Esophagus squamous epithelium (tissue), 5 donors: ENCODE results near the gene PRR18. TPM values are rescaled to one million over a fixed set of nuclear protein-coding genes. Genes with fewer than 3 reads are reported as not detected.

Source experiments
- DNase-seq: peaks from one replicate; lab custom pipeline; 2025; lab: John Stamatoyannopoulos, UW
- H3K27ac ChIP-seq, 4 donors: fragments of 200-600 bp; sonication (generic); one replicate each; pipeline ENCODE4 v1.5.1; 2016 to 2019; ENCODE audit warnings: mild to moderate bottlenecking in 1 of 4
- H3K27me3 ChIP-seq, 4 donors: fragments of 200-600 bp; sonication (generic); 1 replicate in 3 of 4; 2 replicates in 1 of 4; pipeline versions ENCODE4 v1.5.1 to v1.6.0; 2017 to 2021; ENCODE audit warnings: antibody characterized with exemption in 1 of 4
- H3K36me3 ChIP-seq, 3 donors: fragments of 200-600 bp; sonication (generic); one replicate each; pipeline ENCODE4 v1.5.1; 2016 to 2019
- H3K4me1 ChIP-seq, 3 donors: fragments of 200-600 bp; sonication (generic); one replicate each; pipeline ENCODE4 v1.5.1; 2017 to 2019
- H3K4me3 ChIP-seq, 4 donors: fragments of 200-600 bp; sonication (generic); 1 replicate in 3 of 4; 2 replicates in 1 of 4; pipeline ENCODE4 v1.5.1; 2016 to 2019; ENCODE audit warnings: mild to moderate bottlenecking in 2 of 4, moderate library complexity in 1 of 4
- H3K9me3 ChIP-seq, 3 donors: fragments of 200-600 bp; sonication (generic); one replicate each; pipeline ENCODE4 v1.5.1; 2016 to 2019
- CTCF ChIP-seq, 6 experiments: fragments of 450-650 bp in 4 of 6; fragments of 200-600 bp in 2 of 6; sonication (generic) in 2 of 6; IDR thresholded peaks; one replicate each; pipeline ENCODE4 v1.5.1; 2016 to 2019; ENCODE audit warnings: antibody characterized with exemption in 6 of 6, mild to moderate bottlenecking in 4 of 6, moderate library complexity in 4 of 6
- POLR2A ChIP-seq, 4 donors: fragments of 450-650 bp; IDR thresholded peaks; one replicate each; pipeline ENCODE4 v1.6.1; 2017; ENCODE audit warnings: antibody characterized with exemption in 4 of 4, mild to moderate bottlenecking in 4 of 4, moderate library complexity in 3 of 4
- WGBS, 2 donors: methylation state at CpG; one replicate each; pipeline ENCODE4 v1.1.5; 2018; 5-methylcytosine and 5-hydroxymethylcytosine counted together
- intact Hi-C: fragments of 100-400 bp; cut with DNase I; formaldehyde crosslinking; loops from one replicate; pipeline ENCODE4 v1.15.0; 2022
- total RNA-seq, 4 donors: library from RNA; depleted of rRNA; stranded (reverse); fragments of >200 nt; gene quantifications; one replicate each; pipeline ENCODE4 v1.1.0, GENCODE V29; 2016
- donor health status: DM: yes; HTN: yes; CAD: no.

The PRR18 gene
- total RNA-seq, 4 donors from 2014 or later: not detected

- H3K9me3 ChIP-seq: no peaks in the 10 kb centered on the region
- H3K4me3 ChIP-seq: no peak overlapping the region
- no peak overlapping the region for H3K27ac ChIP-seq
- WGBS, 2 donors: 77 to 79% methylated on average over 23 of the region's 23 CpGs
- peaks cover 0 to 50% (median 4%) of the 10 kb centered on the region in 3 donors for H3K36me3 ChIP-seq
- no peaks in the 10 kb centered on the region for H3K27me3 ChIP-seq
- H3K4me1 ChIP-seq: peaks cover under 1 to 59% (median 2%) of the 10 kb centered on the region in 3 donors
- TF ChIP-seq POLR2A (IDR thresholded peaks at IDR 0.05) (no peak), CTCF (IDR thresholded peaks at IDR 0.05) (no peak)
- no peak for DNase-seq
- intact Hi-C loops: no loop called here
Observed at GRCh38 chr6:166333172-166333995, 25.2 kb upstream of the PRR18 start.

GRCh38 chr6:166331503-166332415, 23.6 kb upstream of the PRR18 start:
- no peak overlapping the region for H3K27ac ChIP-seq
- peaks cover 0 to 53% (median 0%) of the 10 kb centered on the region in 3 donors for H3K36me3 ChIP-seq
- no peaks in the 10 kb centered on the region for H3K9me3 ChIP-seq
- peaks cover 0 to 46% (median 0%) of the 10 kb centered on the region in 3 donors for H3K4me1 ChIP-seq
- H3K4me3 ChIP-seq: no peak overlapping the region
- H3K27me3 ChIP-seq: no peaks in the 10 kb centered on the region
- TF ChIP-seq POLR2A (IDR thresholded peaks at IDR 0.05) (no peak), CTCF (IDR thresholded peaks at IDR 0.05) (no peak)
- intact Hi-C loops: no loop called here
- 75 to 82% methylated on average over 13 of the region's 13 CpGs for WGBS, 2 donors
- DNase-seq: no peak

GRCh38 chr6:166330612-166331011, 22.4 kb upstream of the PRR18 start:
- Histone ChIP-seq H3K27me3 (no peaks in the 10 kb centered on the region), H3K27ac (no peak overlapping the region), H3K9me3 (no peaks in the 10 kb centered on the region), H3K36me3 (peaks cover 0 to 53% (median 0%) of the 10 kb centered on the region in 3 donors), H3K4me1 (peaks cover 0 to 41% (median 0%) of the 10 kb centered on the region in 3 donors), H3K4me3 (no peak overlapping the region)
- 59 to 65% methylated on average over 2 to 11 of the region's 11 CpGs for whole genome bisulfite sequencing, 2 donors
- intact Hi-C loops: no loop called here
- DNase-seq: no peak
- TF ChIP-seq CTCF (IDR thresholded peaks at IDR 0.05): no peak
- no peak for TF ChIP-seq POLR2A (IDR thresholded peaks at IDR 0.05)

GRCh38 chr6:166325383-166326042, 17.3 kb upstream of the PRR18 start:
- 87 to 90% methylated on average over 5 to 6 of the region's 6 CpGs for WGBS, 2 donors
- no peak for TF ChIP-seq CTCF (IDR thresholded peaks at IDR 0.05)
- TF ChIP-seq POLR2A (IDR thresholded peaks at IDR 0.05): no peak
- Histone ChIP-seq H3K4me3 (no peak overlapping the region), H3K27me3 (no peaks in the 10 kb centered on the region), H3K36me3 (peaks cover 0 to 87% (median 13%) of the 10 kb centered on the region in 3 donors), H3K9me3 (no peaks in the 10 kb centered on the region), H3K4me1 (peaks cover 0 to 6% (median 0%) of the 10 kb centered on the region in 3 donors), H3K27ac (no peak overlapping the region)
- DNase-seq: no peak
- intact Hi-C loops: no loop called here
